VCaP (cell line): ENCODE results near the gene SLC16A2.
"Not testable (repeated sequence)": the region's sequence is repeated elsewhere in the genome, so short reads cannot be mapped to it uniquely, and the experiment has no call there.

ENCODE experiments used
- H3K27ac ChIP-seq: fragments of 450-650 bp; 2 replicates; pipeline ENCODE4 v1.5.1; 2017
- CTCF ChIP-seq: fragments of 450-650 bp; conservative IDR thresholded peaks from 2 replicates; pipeline ENCODE4 v1.5.1; 2017; ENCODE audit warnings: mild to moderate bottlenecking, moderate library complexity

Gene SLC16A2

DNA sequence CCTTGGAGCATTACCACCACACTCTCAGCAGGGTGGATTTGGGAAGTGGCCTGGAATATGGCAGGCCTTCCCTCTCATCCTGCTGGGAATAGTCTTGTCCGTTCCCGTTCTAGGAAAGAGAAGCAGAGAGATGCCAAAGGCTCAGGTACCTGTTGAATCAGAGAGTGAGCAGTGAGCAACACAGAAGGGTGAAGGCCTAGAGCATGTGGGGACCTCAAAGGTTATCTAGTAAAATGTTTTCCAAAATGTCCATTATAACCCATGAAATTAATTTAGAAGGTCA, 30.8 kb downstream of the SLC16A2 start:
- TF ChIP-seq CTCF, result no peak
- no peak overlapping the region for H3K27ac ChIP-seq

DNA sequence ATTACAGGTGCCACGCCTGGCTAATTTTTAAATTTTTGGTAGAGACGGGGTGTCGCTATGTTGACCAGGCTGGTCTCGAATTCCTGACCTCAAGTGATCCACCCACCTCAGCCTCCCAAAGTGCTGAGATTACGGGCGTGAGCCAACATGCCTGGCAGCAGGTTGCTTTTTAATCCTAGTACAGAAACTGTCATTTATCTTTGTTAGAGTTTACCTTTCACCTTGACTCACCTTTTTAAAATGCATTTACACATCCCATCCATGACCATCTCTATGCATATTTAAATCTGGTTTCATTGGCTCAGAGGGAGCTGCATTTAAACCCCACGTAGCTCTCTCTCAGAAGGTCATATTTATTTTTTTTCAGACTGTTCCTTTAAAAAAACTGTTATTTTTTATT, 31.9 kb downstream of the SLC16A2 start:
- TF ChIP-seq CTCF, result no peak

DNA sequence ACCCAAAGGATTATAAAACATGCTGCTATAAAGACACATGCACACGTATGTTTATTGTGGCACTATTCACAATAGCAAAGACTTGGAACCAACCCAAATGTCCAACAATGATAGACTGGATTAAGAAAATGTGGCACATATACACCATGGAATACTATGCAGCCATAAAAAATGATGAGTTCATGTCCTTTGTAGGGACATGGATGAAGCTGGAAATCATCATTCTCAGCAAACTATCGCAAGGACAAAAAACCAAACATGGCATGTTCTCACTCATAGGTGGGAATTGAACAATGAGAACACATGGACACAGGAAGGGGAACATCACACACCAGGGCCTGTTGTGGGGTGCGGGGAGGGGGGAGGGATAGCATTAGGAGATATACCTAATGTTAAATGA, 32.9 kb downstream of the SLC16A2 start:
- H3K27ac ChIP-seq, result not testable (repeated sequence)

More for the DNA sequence above, 31.9 kb downstream of the SLC16A2 start:
- H3K27ac ChIP-seq, result no peak overlapping the region

DNA sequence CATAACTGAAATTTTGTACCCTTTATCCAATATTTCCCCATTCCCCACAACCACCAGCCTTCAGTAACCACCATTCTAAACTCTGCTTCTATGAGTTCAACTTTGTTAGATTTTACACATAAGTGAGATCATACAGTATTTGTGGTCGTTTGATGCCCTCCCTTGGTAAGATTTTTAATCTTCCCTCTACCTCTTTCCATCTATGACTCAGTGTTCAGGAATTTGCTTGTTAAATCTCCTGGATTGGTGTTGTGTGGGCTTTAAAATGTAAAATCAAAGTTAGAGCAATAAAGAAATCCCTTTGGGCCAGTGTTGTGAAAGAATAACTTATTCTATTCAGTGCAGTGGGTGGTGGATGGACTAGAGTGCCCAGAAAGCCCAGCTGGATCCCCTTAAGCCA, 37.4 kb downstream of the SLC16A2 start:
- 0 out of 2 replicates have a peak, but pooled peaks have one; percentile 11 for TF ChIP-seq CTCF
- H3K27ac ChIP-seq, result no peak overlapping the region

DNA sequence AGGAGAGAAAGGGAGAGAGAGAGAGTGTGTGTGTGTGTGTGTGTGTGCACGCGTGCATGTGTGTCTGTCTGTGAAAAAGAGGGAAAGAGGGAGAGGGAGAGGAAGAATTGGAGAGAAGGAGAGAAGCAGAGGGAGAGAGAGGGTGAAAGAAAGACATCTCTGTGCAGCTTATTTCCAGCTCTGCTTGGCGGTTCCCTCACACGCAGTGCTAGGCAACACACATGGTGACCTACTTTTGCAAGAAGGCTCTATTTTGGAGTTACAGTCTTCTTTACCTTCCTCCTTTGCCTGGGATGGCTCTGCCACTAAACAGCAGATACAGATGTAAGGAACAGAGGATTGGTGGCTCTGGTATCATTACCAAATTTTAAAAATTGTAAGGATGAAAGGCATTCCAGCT, 40.1 kb downstream of the SLC16A2 start:
- H3K27ac ChIP-seq, result no peak overlapping the region
- no peak for TF ChIP-seq CTCF

- no peak for TF ChIP-seq CTCF
- H3K27ac ChIP-seq, result no peak overlapping the region
Observed at GRCh38 chrX:74464722-74465121, 43.4 kb downstream of the SLC16A2 start.

- no peak for TF ChIP-seq CTCF
Observed at GRCh38 chrX:74465424-74465823, 44.1 kb downstream of the SLC16A2 start.

DNA sequence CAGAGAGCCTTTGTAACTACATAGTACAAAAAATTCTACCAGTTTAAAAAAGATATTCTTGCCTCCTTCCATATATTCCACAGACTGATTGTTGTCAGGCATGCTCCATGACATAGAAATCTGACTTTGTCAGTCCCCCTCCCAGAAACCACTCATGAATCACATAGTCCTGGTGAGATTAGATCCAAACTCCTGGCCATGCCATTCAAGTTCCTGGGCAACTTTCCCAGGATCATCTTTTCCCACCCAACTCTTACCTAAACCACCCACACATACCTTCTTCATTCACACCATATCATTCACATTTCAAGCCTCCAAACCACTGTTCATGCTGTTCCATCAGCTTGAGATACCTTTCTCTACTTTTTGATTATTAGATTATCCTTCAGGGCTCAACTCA, 46.4 kb downstream of the SLC16A2 start:
- TF ChIP-seq CTCF, result no peak
- no peak overlapping the region for H3K27ac ChIP-seq

More at GRCh38 chrX:74465424-74465823, 44.1 kb downstream of the SLC16A2 start:
- no peak overlapping the region for H3K27ac ChIP-seq

- not testable (repeated sequence) for H3K27ac ChIP-seq
Observed at GRCh38 chrX:74473116-74473515, 51.8 kb downstream of the SLC16A2 start.
